Caco-2 (cell line): Measurements from ENCODE around the gene DYNC2LI1. TPM values are rescaled to one million over a fixed set of nuclear protein-coding genes. Genes with fewer than 3 reads are reported as not detected.

ENCODE experiments used
- BruUV-seq: library from RNA; stranded (reverse); fragments of 400-500 nt; replicated peaks from 2 replicates; lab custom pipeline; 2021; lab: Mats Ljungman, UMichigan
- CTCF ChIA-PET: fragments of 300-600 bp; sonication (Branson Sonifier 250); formaldehyde crosslinking; loops from one replicate; lab custom pipeline; 2022; ENCODE audit warnings: antibody characterized with exemption; lab: Charles Lee
- POLR2A ChIA-PET: fragments of 300-600 bp; sonication (Branson Sonifier 250); formaldehyde crosslinking; loops from one replicate; lab custom pipeline; 2022; ENCODE audit warnings: antibody characterized with exemption; lab: Charles Lee
- DNase-seq, 2 experiments: peaks; one replicate each; pipeline versions ENCODE4 v3.0.0 to v3.0.0-alpha.2; 2020 to 2022
- H3K27me3 ChIP-seq: replicated peaks from 2 replicates; pipeline ENCODE4 v1.6.0; 2011; ENCODE audit warnings: low read length; ENCODE audit not compliant: control insufficient read depth, insufficient read depth
- H3K36me3 ChIP-seq: 2 replicates; pipeline ENCODE4 v1.5.1; 2011; ENCODE audit warnings: low read length; ENCODE audit not compliant: control insufficient read depth, insufficient read depth
- H3K4me1 ChIP-seq: fragments of 250-450 bp; sonication (Bioruptor Pico); 2 replicates; pipeline ENCODE4 v1.5.1; 2020; ENCODE audit warnings: mild to moderate bottlenecking
- H3K4me3 ChIP-seq: 2 replicates; pipeline ENCODE4 v1.5.1; 2011; ENCODE audit warnings: low read depth, mild to moderate bottlenecking, control low read depth, low read length
- H3K9me3 ChIP-seq: fragments of 250-450 bp; sonication (Bioruptor Pico); 2 replicates; pipeline ENCODE4 v1.5.1; 2020; ENCODE audit warnings: mild to moderate bottlenecking, moderate library complexity
- H3K27ac Mint-ChIP-seq: one replicate; pipeline ENCODE4 v1.8.0; 2022; ENCODE audit warnings: mixed read lengths; ENCODE audit not compliant: unreplicated experiment
- H3K27me3 Mint-ChIP-seq: one replicate; pipeline ENCODE4 v1.8.0; 2022; ENCODE audit warnings: mixed read lengths; ENCODE audit not compliant: insufficient read depth, unreplicated experiment
- H3K36me3 Mint-ChIP-seq: one replicate; pipeline ENCODE4 v1.8.0; 2022; ENCODE audit warnings: mild to moderate bottlenecking, mixed read lengths; ENCODE audit not compliant: insufficient read depth, unreplicated experiment
- H3K4me1 Mint-ChIP-seq: one replicate; pipeline ENCODE4 v1.8.0; 2022; ENCODE audit warnings: low read depth, mixed read lengths; ENCODE audit not compliant: unreplicated experiment
- H3K4me3 Mint-ChIP-seq: one replicate; pipeline ENCODE4 v1.8.0; 2022; ENCODE audit warnings: mild to moderate bottlenecking, moderate library complexity, mixed read lengths; ENCODE audit not compliant: unreplicated experiment
- H3K9me3 Mint-ChIP-seq: one replicate; pipeline ENCODE4 v1.8.0; 2022; ENCODE audit warnings: mixed read lengths; ENCODE audit not compliant: unreplicated experiment
- intact Hi-C: fragments of 100-400 bp; cut with micrococcal nuclease; formaldehyde crosslinking; loops from one replicate; pipeline ENCODE4 v1.10.0; 2022; ENCODE audit not compliant: unreplicated experiment
- total RNA-seq: library from RNA; stranded (reverse); gene quantifications from 2 replicates; pipeline ENCODE4 v1.2.3, GENCODE V29; 2022
- TF ChIP-seq, protein P1 (sequence below), 2 experiments: fragments of 200-600 bp in 1 of 2; IDR thresholded peaks; 1 replicate in 1 of 2; 2 replicates in 1 of 2; pipeline versions ENCODE4 v1.5.1 to v1.8.0; 2011 to 2022; ENCODE audit warnings: antibody characterized with exemption in 1 of 2, control low read depth in 1 of 2, inconsistent platforms in 1 of 2, low read depth in 1 of 2, low read length in 1 of 2, mild to moderate bottlenecking in 1 of 2, moderate library complexity in 1 of 2; ENCODE audit not compliant: insufficient read depth in 1 of 2, severe bottlenecking in 1 of 2, unreplicated experiment in 1 of 2

DYNC2LI1 gene
- total RNA-seq, 1 experiment from 2014 or later, result 8.3 TPM

DNA sequence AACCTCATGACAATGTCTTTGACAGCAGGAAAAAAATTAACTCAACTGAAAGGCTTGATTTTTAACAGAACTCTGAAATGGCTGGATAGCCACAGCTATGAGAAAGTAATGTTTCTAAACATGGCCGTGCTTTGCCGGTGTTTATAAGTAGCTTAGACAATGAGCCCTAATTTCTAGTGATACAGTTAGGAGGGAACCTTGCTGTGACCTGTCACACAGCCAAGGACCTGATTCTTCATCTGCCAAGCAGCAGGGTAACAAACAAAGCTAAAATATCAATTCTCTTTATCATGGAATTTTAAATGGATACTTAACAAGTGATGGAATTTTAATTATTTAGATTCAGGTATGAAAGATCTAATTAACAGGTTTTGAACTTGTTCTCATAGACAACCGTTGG, 24.3 kb upstream of the DYNC2LI1 start:
- peaks cover 14% of the 10 kb centered on the region for H3K4me1 ChIP-seq
- no peak overlapping the region for H3K27ac Mint-ChIP-seq
- H3K27me3 ChIP-seq, result no peaks in the 10 kb centered on the region
- no peak overlapping the region for H3K4me3 ChIP-seq
- DNase-seq, result no peak
- H3K9me3 Mint-ChIP-seq, result no peaks in the 10 kb centered on the region
- no peaks in the 10 kb centered on the region for H3K27me3 Mint-ChIP-seq
- H3K4me1 Mint-ChIP-seq, result no peaks in the 10 kb centered on the region
- no TSS peak for BruUV-seq
- CTCF ChIA-PET, result no interaction called here
- no peaks in the 10 kb centered on the region for H3K9me3 ChIP-seq
- no peaks in the 10 kb centered on the region for H3K36me3 ChIP-seq
- POLR2A ChIA-PET, result no interaction called here
- no peaks in the 10 kb centered on the region for H3K36me3 Mint-ChIP-seq
- intact Hi-C loops, result no loop called here
- H3K4me3 Mint-ChIP-seq, result no peak overlapping the region
- TF ChIP-seq, protein P1, sequence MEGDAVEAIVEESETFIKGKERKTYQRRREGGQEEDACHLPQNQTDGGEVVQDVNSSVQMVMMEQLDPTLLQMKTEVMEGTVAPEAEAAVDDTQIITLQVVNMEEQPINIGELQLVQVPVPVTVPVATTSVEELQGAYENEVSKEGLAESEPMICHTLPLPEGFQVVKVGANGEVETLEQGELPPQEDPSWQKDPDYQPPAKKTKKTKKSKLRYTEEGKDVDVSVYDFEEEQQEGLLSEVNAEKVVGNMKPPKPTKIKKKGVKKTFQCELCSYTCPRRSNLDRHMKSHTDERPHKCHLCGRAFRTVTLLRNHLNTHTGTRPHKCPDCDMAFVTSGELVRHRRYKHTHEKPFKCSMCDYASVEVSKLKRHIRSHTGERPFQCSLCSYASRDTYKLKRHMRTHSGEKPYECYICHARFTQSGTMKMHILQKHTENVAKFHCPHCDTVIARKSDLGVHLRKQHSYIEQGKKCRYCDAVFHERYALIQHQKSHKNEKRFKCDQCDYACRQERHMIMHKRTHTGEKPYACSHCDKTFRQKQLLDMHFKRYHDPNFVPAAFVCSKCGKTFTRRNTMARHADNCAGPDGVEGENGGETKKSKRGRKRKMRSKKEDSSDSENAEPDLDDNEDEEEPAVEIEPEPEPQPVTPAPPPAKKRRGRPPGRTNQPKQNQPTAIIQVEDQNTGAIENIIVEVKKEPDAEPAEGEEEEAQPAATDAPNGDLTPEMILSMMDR (IDR thresholded peaks at IDR 0.05; ENCODE audit: insufficient read depth in 1 of 2, low read depth in 1 of 2, low read length in 1 of 2, severe bottlenecking in 1 of 2, unreplicated experiment in 1 of 2), result no peak

DNA sequence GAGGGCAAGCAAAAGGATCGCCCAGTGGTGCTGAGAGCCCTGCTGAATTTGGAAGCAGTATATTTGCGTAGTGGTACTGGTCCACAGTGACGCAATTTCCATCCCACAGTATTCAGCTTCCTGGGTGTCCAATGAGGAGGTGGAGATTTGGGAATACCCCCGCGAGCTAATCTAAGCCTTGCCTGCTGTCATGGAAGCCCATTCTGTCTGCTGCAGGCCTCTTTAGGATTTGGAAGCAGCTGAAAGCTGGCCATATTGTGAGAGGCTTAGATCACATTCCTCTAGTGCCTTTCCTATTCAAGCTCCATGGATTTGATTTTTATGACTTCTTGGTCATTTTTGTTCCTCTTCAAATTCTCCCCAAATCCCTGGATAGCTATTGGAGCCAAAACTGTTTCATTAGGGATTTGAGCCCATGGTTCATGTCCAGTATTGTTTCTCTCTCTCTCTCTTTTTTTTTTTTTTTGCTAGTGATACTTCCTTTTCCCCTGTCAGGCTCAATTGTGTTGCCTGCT, 22.3 kb upstream of the DYNC2LI1 start:
- TF ChIP-seq, protein P1 (IDR thresholded peaks at IDR 0.05; ENCODE audit: insufficient read depth in 1 of 2, low read depth in 1 of 2, low read length in 1 of 2, severe bottlenecking in 1 of 2, unreplicated experiment in 1 of 2), result no peak
- no peaks in the 10 kb centered on the region for H3K4me1 ChIP-seq
- BruUV-seq, result no TSS peak
- no peak for DNase-seq
- CTCF ChIA-PET, result interaction anchor here (0.7 kb wide), 1 partner anchor 22 kb away, joined by 3 read pairs; the partner anchor contains the start of gene DYNC2LI1
- Mint-ChIP-seq H3K27ac (no peak overlapping the region), H3K27me3 (no peaks in the 10 kb centered on the region), H3K9me3 (no peaks in the 10 kb centered on the region), H3K4me1 (no peaks in the 10 kb centered on the region), H3K4me3 (no peak overlapping the region), H3K36me3 (no peaks in the 10 kb centered on the region)
- no peaks in the 10 kb centered on the region for H3K36me3 ChIP-seq
- H3K27me3 ChIP-seq, result no peaks in the 10 kb centered on the region
- no peaks in the 10 kb centered on the region for H3K9me3 ChIP-seq
- POLR2A ChIA-PET, result interaction anchor here (0.6 kb wide), 1 partner anchor 382 kb away, joined by 15 read pairs; no protein-coding TSS in a partner anchor
- no peak overlapping the region for H3K4me3 ChIP-seq
- intact Hi-C loops, result no loop called here

DNA sequence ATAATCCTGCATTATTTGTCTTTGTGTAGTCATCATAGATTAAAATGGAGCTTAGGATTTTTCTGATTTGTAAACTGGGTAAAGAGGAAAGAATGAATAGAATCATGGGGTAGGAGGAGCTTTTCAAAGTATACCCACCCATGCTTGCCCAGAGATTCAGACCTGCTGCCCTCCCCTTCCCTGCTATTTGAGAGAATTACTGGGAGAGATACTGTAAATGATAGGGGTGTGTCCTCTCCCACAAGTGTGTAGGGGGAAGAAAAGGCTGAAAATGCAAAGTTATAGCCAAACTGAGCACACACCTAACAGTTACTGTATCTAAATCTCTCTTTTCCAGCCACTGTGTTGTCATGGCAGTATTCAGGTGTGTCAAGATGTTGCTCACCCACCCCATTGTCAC, 21.5 kb upstream of the DYNC2LI1 start:
- H3K27me3 ChIP-seq, result no peaks in the 10 kb centered on the region
- H3K27ac Mint-ChIP-seq, result no peak overlapping the region
- ChIA-PET CTCF (interaction anchor here (0.7 kb wide), 1 partner anchor 22 kb away, joined by 3 read pairs; the partner anchor contains the start of gene DYNC2LI1), POLR2A (no interaction called here)
- H3K9me3 ChIP-seq, result no peaks in the 10 kb centered on the region
- H3K9me3 Mint-ChIP-seq, result no peaks in the 10 kb centered on the region
- no peaks in the 10 kb centered on the region for H3K4me1 ChIP-seq
- no peaks in the 10 kb centered on the region for H3K4me1 Mint-ChIP-seq
- H3K36me3 ChIP-seq, result no peaks in the 10 kb centered on the region
- TF ChIP-seq, protein P1 (IDR thresholded peaks at IDR 0.05; ENCODE audit: insufficient read depth in 1 of 2, low read depth in 1 of 2, low read length in 1 of 2, severe bottlenecking in 1 of 2, unreplicated experiment in 1 of 2), result no peak
- DNase-seq, result no peak
- intact Hi-C loops, result no loop called here
- H3K27me3 Mint-ChIP-seq, result no peaks in the 10 kb centered on the region
- H3K36me3 Mint-ChIP-seq, result no peaks in the 10 kb centered on the region
- no TSS peak for BruUV-seq
- no peak overlapping the region for H3K4me3 Mint-ChIP-seq
- no peak overlapping the region for H3K4me3 ChIP-seq
